ENCODE data around the gene PDE2A. TPM values are rescaled to one million over a fixed set of nuclear protein-coding genes. Genes with fewer than 3 reads are reported as not detected.

Gene PDE2A
- total RNA-seq, 1 donor from 2014 or later: 65.9 TPM

GRCh38 chr11:72690166-72690565 lies 15.9 kb upstream of the PDE2A start:
- H3K27ac Mint-ChIP-seq (ENCODE audit: unreplicated experiment): peak overlapping the region; percentile 81

GRCh38 chr11:72688929-72689328 lies 14.7 kb upstream of the PDE2A start:
- Mint-ChIP-seq H3K36me3 (ENCODE audit: low read depth, unreplicated experiment) (peaks cover 33% of the 10 kb centered on the region), H3K4me1 (ENCODE audit: unreplicated experiment) (peaks cover 35% of the 10 kb centered on the region), H3K9me3 (ENCODE audit: unreplicated experiment) (no peaks in the 10 kb centered on the region), H3K27ac (ENCODE audit: unreplicated experiment) (no peak overlapping the region), H3K27me3 (ENCODE audit: unreplicated experiment) (peaks cover 4% of the 10 kb centered on the region), H3K4me3 (ENCODE audit: unreplicated experiment) (no peak overlapping the region)
- DNase-seq (ENCODE audit: low spot score): no peak
- no peak for TF ChIP-seq CTCF (IDR thresholded peaks at IDR 0.05; ENCODE audit: unreplicated experiment)

More at GRCh38 chr11:72690166-72690565, 15.9 kb upstream of the PDE2A start:
- Mint-ChIP-seq H3K27me3 (ENCODE audit: unreplicated experiment) (peaks cover 10% of the 10 kb centered on the region), H3K9me3 (ENCODE audit: unreplicated experiment) (no peaks in the 10 kb centered on the region), H3K36me3 (ENCODE audit: low read depth, unreplicated experiment) (peaks cover 42% of the 10 kb centered on the region), H3K4me3 (ENCODE audit: unreplicated experiment) (peak overlapping the region; percentile 75), H3K4me1 (ENCODE audit: unreplicated experiment) (peaks cover 35% of the 10 kb centered on the region)
- no peak for DNase-seq (ENCODE audit: low spot score)
- TF ChIP-seq CTCF (IDR thresholded peaks at IDR 0.05; ENCODE audit: unreplicated experiment): no peak

- Mint-ChIP-seq H3K27me3 (ENCODE audit: unreplicated experiment) (peaks cover 5% of the 10 kb centered on the region), H3K36me3 (ENCODE audit: low read depth, unreplicated experiment) (peaks cover 30% of the 10 kb centered on the region), H3K9me3 (ENCODE audit: unreplicated experiment) (no peaks in the 10 kb centered on the region), H3K4me3 (ENCODE audit: unreplicated experiment) (no peak overlapping the region), H3K4me1 (ENCODE audit: unreplicated experiment) (peaks cover 35% of the 10 kb centered on the region), H3K27ac (ENCODE audit: unreplicated experiment) (no peak overlapping the region)
- no peak for DNase-seq (ENCODE audit: low spot score)
- no peak for TF ChIP-seq CTCF (IDR thresholded peaks at IDR 0.05; ENCODE audit: unreplicated experiment)
Observed at GRCh38 chr11:72688486-72688885, 14.3 kb upstream of the PDE2A start.

GRCh38 chr11:72687326-72687725 lies 13.1 kb upstream of the PDE2A start:
- Mint-ChIP-seq H3K9me3 (ENCODE audit: unreplicated experiment) (no peaks in the 10 kb centered on the region), H3K36me3 (ENCODE audit: low read depth, unreplicated experiment) (peaks cover 30% of the 10 kb centered on the region), H3K4me3 (ENCODE audit: unreplicated experiment) (no peak overlapping the region), H3K4me1 (ENCODE audit: unreplicated experiment) (peaks cover 35% of the 10 kb centered on the region), H3K27ac (ENCODE audit: unreplicated experiment) (no peak overlapping the region), H3K27me3 (ENCODE audit: unreplicated experiment) (peaks cover 9% of the 10 kb centered on the region)
- no peak for DNase-seq (ENCODE audit: low spot score)
- no peak for TF ChIP-seq CTCF (IDR thresholded peaks at IDR 0.05; ENCODE audit: unreplicated experiment)

GRCh38 chr11:72686639-72687220 lies 12.5 kb upstream of the PDE2A start:
- Mint-ChIP-seq H3K27me3 (ENCODE audit: unreplicated experiment) (peaks cover 11% of the 10 kb centered on the region), H3K36me3 (ENCODE audit: low read depth, unreplicated experiment) (peaks cover 33% of the 10 kb centered on the region), H3K4me3 (ENCODE audit: unreplicated experiment) (peak overlapping the region; percentile 72), H3K4me1 (ENCODE audit: unreplicated experiment) (peaks cover 35% of the 10 kb centered on the region), H3K27ac (ENCODE audit: unreplicated experiment) (no peak overlapping the region), H3K9me3 (ENCODE audit: unreplicated experiment) (no peaks in the 10 kb centered on the region)
- no peak for TF ChIP-seq CTCF (IDR thresholded peaks at IDR 0.05; ENCODE audit: unreplicated experiment)
- no peak for DNase-seq (ENCODE audit: low spot score)
